Middle frontal gyrus (tissue), 1 donor: ENCODE data around the gene MN1.

ENCODE experiments used
- DNase-seq: peaks from one replicate; pipeline ENCODE4 v3.0.0-alpha.2; 2015; ENCODE audit warnings: low spot score; ENCODE audit errors: extremely low spot score

MN1 gene

GRCh38 chr22:27785831-27786230 is 15.7 kb downstream of the MN1 start:
- DNase-seq: no peak

GRCh38 chr22:27784120-27784475 is 17.5 kb downstream of the MN1 start:
- DNase-seq: no peak

GRCh38 chr22:27783436-27784119 is 18.0 kb downstream of the MN1 start:
- DNase-seq: no peak

- DNase-seq: no peak
Measured at GRCh38 chr22:27782088-27782487, 19.5 kb downstream of the MN1 start.

- no peak for DNase-seq
Measured at GRCh38 chr22:27780161-27780575, 21.4 kb downstream of the MN1 start.

- DNase-seq: no peak
Measured at GRCh38 chr22:27779643-27780042, 21.9 kb downstream of the MN1 start.

GRCh38 chr22:27778294-27779090 is 23.1 kb downstream of the MN1 start:
- DNase-seq: no peak

- DNase-seq: no peak
Measured at GRCh38 chr22:27777128-27777527, 24.4 kb downstream of the MN1 start.

- DNase-seq: no peak
Measured at GRCh38 chr22:27776650-27776958, 25.0 kb downstream of the MN1 start.

- DNase-seq: no peak
Measured at GRCh38 chr22:27775758-27776649, 25.6 kb downstream of the MN1 start.

GRCh38 chr22:27775087-27775698 is 26.4 kb downstream of the MN1 start:
- no peak for DNase-seq

GRCh38 chr22:27774200-27774599 is 27.4 kb downstream of the MN1 start:
- no peak for DNase-seq

- DNase-seq: no peak
Measured at GRCh38 chr22:27772984-27773498, 28.5 kb downstream of the MN1 start.

GRCh38 chr22:27772081-27772983 is 29.2 kb downstream of the MN1 start:
- no peak for DNase-seq

- DNase-seq: no peak
Measured at GRCh38 chr22:27771637-27772036, 29.9 kb downstream of the MN1 start.

GRCh38 chr22:27769012-27769411 is 32.5 kb downstream of the MN1 start:
- DNase-seq: no peak

GRCh38 chr22:27768027-27768653 is 33.4 kb downstream of the MN1 start:
- no peak for DNase-seq

GRCh38 chr22:27766679-27767078 is 34.9 kb downstream of the MN1 start:
- no peak for DNase-seq

- DNase-seq: no peak
Measured at GRCh38 chr22:27765706-27766291, 35.8 kb downstream of the MN1 start.
